HG02588 (cell line): Measurements from ENCODE around the gene EEF1AKMT4.

ENCODE experiments used
- ATAC-seq: cut with Tn5 transposase; IDR thresholded peaks from one replicate; pipeline ENCODE4 v1.9.1; 2021; ENCODE audit warnings: mild to moderate bottlenecking, moderate library complexity; ENCODE audit not compliant: unreplicated experiment

EEF1AKMT4 gene

DNA sequence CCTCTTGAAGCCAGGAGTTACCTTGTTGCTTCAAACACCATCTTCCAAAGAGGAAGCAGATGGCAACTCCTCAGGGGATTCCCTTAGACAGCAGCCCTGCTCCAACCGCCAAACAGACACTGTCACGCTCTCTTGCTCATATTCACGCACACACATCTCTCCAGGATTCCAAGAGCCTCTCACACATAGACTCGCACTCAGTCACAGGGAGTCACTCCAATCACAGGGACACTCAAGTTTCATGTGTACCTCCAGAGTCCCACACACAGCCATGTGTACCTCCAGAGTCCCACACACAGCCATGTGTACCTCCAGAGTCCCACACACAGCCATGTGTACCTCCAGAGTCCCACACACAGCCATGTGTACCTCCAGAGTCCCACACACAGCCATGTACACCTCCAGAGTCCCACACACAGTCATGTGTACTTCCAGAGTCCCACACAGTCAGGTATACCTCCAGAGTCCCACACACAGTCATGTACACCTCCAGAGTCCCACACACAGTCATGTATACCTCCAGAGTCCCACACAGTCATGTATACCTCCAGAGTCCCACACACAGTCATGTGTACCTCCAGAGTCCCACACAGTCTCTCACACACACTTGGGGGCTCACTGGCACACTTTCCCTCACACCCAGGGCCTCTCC lies 14.0 kb upstream of the EEF1AKMT4 start:
- ATAC-seq, result no peak

DNA sequence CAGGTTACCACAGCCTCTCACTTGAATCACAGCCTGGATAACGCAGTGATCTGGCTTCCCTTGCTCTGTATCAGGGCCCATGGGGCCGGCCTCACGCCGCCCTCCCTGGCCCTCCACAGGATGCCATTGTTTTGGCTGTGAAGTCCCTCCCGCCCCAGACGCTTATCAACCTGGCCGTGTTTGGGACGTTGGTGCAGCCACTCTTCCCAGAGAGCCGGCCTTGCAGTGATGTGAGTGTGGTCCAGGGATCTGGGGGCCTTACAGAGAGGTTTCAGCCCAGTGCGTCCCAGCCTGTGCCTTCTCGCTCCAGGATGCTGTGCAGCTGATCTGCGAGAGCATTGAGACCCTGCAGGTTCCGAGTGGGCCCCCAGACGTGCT lies 13.4 kb upstream of the EEF1AKMT4 start:
- ATAC-seq, result no peak

DNA sequence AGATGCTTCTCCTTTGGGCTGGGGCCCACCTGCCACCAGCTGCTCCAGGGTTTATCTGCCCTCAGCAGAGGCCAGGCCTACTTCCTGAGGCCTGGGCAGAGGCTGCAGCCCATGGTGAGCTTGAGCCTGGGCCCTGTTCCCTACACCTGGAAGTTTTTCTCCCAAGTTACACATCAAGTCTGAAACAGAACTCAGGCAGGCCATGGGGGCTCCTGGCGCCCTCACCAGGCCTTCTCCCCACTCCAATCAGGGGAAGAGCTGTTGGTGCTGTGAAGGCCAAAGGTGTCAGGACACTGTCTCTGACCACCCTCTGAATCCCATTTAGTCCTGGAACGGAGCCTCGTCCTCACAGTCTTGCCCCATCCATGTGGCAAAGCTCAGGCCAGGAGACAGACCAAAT lies 12.8 kb upstream of the EEF1AKMT4 start:
- ATAC-seq, result no peak

DNA sequence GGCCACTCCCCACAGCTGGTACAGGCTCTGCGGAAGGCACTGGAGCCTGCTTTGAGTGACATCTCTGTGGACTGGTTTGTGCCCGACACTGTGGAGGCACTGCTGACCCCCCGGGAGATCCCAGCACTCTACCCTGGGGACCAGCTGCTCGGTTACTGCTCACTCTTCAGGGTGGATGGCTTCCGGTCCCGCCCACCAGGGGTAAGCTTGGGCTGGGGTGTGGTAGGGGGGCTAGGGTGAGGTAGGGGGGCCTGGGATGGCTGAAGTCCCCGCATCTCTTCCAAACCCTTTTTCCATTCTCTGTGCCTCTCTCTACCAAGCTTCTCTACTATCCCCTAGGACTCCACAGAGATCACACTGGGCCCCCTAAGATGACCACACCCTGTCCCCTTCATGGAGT lies 12.3 kb upstream of the EEF1AKMT4 start:
- no peak for ATAC-seq

- ATAC-seq, result no peak
Measured at GRCh38 chr3:184237807-184238206, 11.7 kb upstream of the EEF1AKMT4 start.

GRCh38 chr3:184238246-184238818 lies 11.1 kb upstream of the EEF1AKMT4 start:
- ATAC-seq, result no peak

DNA sequence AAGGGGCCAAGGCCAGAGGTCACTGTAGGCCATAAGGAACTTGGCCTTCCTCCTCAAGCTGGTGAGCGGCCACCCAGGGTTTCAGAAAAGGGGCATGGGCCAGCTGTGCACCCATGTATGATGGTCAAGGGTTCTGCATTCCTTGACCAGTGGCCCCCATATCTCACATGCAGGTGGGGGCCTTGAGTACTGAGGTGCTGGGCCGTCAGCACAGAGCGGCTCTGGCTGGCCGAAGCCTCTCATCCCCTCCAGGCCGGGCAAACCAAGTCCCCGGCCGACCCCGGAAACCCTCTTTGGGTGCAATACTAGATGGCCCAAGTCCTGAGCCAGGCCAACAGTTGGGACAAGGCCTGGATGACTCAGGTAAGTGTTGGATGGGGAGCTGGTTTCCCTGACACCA lies 10.3 kb upstream of the EEF1AKMT4 start:
- no peak for ATAC-seq

- no peak for ATAC-seq
Measured at GRCh38 chr3:184239708-184240107, 9.8 kb upstream of the EEF1AKMT4 start.

DNA sequence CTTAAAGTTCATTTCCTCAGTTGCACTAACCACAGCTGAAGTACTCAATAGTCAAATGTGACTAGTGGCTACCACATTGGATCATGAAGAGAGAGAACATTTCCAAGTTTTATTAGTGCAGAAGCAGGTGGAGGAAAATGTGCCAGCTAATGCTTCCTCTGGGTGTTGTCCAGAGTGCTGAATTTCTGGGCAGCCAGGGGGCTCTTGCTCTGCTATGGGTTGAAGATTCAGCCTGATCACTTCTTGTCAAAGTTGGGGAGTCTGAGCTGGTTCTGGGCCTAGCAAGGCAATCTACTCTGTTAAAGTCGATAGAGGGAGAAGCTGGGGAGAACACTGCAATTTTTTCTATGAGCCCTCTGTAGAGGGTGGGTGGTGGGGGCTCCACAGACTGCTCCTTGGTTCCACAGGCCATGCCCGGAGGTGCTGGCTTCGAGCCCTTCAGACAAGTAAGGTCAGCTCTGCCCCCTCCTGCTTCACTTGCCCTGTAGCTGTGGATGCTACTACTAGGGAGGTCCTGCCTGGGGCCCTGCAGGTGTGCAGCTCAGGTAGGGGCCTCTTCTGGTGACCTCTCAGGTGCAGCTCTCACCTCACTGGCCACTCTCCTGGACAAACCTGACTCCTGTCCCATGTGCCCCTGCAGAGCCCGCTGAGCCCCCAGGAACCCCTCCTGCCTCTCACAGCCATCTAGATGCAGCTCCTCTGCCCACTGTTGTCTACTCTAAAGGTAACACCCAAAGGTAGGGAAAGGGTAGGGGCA lies 8.9 kb upstream of the EEF1AKMT4 start:
- no peak for ATAC-seq

GRCh38 chr3:184241141-184241446 lies 8.4 kb upstream of the EEF1AKMT4 start:
- ATAC-seq, result no peak

DNA sequence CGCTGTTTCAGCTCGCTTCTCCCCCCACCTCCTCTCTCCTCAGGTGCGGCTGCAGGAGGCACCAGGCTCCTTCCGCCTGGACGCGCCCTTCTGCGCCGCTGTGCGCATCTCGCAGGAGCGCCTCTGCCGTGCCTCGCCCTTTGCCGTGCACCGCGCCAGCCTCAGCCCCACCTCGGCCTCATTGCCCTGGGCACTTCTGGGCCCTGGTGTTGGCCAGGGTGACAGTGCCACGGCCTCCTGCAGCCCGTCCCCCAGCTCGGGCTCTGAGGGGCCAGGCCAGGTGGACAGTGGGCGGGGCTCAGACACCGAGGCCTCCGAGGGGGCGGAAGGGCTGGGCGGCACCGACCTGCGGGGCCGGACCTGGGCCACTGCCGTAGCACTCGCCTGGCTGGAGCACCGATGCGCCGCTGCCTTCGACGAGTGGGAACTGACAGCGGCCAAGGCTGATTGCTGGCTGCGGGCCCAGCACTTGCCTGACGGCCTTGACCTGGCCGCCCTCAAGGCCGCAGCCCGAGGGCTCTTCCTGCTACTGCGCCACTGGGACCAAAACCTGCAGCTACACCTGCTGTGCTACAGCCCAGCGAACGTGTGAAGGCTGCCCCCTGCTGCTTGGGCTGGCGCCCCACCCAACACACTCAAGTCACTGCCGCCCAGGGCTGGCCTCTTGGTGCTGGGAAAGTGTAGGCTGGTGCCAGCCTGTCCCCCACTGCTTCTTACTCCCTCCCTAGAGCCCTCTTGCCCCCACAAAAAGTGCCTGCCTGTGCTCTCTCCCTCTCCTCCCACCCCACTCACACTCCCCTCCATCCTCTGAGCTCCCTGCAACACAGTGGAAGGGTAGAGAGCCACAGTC lies 7.8 kb upstream of the EEF1AKMT4 start:
- ATAC-seq, result no peak

DNA sequence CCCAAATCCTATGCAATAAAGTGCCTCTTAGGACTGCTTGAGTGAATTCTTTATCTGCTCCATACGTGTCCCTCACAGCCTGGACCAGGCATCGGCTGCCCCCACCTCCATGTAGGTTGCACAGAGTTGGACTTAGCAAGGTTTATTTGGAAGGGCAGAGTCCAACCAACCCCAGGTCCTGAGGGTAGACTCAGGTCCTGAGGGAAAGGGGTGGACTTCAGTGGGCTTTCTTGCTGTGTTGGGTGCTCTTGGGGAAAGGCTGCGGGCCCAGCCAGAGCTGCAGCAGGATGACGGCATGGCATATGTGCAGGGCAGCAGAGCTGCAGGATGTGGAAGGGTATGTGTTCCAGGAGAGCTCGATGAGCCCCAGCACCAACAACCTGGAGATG lies 7.2 kb upstream of the EEF1AKMT4 start:
- ATAC-seq, result no peak

- peak; percentile 52 for ATAC-seq
Measured at GRCh38 chr3:184248454-184249411, 739 bp upstream of the EEF1AKMT4 start, which contains the start of gene ALG3. Gene ALG3 (minus strand): TSS chr3:184248962. CDS start chr3:184248940, 22 bp downstream.

DNA sequence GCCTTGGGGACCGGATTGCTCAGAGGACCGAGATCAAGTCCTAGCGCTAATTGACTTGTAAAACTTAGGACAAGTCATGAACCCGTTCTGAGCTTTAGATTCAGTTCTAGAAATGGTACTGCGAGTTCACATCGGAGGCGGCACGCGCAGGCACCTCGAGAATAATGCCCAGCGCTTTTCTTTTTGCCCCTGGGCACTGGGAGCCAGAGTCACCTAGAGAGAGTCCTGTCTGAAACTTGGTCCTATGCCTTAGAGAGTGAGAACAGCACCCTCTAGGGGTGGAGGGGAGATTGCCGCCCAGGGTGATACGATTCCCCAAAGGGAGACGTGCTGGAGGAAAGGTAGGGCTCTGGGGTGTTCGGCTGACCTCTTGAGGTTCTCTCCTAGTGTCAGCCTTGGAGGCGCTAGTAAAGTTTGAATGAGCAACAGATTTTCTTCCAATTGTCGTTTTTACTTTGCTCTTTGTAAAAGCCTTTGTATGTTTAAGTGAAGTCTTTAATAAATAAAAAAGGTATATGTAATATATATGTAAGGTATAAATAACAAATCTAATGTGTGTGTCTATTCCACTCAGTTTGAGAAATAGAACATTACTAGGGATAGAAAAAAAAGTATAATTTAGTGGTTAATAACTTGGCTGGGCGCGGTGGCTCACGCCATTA lies 826 bp downstream of the EEF1AKMT4 start:
- ATAC-seq, result peak; percentile 60

DNA sequence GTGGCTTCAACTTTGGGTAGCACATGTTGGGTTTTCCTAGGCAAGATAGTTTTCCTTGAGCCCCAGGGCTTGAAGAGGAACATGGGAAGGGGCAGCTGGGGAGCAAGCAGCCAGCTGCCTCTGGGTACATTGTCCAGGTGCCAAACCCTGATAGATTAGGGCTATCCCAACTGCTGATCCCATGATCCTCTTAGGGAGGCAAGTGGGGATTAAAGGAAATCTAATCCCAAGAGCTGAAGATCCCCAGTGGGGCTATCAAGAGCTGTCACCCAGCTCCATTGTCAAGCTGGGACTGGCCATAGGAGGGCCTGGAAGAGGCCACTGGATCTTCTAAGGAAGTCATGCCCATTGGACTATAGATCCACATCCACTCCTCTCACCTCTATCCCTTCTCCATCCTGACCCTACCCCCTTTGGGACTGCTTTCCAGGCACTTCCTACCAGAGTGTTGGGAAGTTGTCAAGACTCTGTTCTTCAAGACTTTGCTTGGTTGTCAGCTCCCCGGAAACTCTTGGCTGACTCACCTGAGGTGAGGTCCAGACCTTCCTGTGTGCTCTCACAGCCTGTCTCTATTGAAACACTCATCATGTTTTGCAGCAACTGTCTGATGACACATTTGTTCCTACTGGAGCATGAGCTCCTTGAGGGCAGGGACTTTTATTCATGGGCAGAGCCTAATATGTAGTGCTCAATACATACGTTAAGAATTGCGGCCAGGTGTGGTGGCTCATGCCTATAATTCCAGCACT lies 6.0 kb downstream of the EEF1AKMT4 start:
- no peak for ATAC-seq

- no peak for ATAC-seq
Measured at GRCh38 chr3:184257083-184257915, 7.8 kb downstream of the EEF1AKMT4 start.

DNA sequence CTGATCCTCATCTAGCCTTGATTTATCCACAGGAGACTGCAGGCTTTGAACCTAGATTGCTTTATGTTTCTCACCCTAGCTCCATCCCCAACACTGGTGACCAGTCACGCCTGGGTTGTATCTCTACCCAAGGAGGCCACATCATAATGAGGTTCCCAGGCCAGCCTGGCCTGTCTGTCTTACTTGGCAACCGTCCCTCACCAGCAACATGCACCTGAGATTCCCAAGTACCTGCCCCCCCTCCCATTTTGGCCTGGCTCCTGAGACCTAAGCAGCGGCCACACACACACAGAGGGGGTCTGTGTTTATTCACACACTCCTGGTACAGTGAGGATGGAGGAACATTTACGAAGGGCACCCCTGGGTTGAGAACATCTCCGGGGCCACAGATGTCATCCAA lies 9.5 kb downstream of the EEF1AKMT4 start:
- ATAC-seq, result no peak

DNA sequence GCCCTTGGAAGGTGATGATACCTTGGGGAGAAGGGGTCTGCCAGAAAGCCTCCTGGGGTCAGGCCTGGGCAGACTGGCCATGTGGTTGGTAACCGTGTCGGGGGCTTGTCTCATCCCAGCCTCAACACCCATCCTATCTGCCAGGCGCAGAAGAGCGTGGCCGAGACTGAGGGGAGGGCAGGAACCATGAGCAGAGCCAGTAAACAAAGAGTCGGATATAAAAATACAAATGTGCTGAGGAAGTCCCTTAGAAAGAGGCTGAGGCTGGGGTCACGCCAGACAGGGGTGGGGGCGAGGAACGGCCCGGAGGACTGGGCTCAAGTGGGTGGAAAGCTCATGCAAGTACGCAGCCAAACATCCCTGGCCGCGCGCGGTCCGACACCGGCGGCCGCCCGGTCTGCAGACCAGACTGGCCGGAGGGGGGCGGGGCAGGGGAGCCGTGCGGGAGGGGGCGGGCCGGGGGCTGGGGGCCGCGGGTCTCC lies 10.0 kb downstream of the EEF1AKMT4 start:
- no peak for ATAC-seq
